NT2/D1 (cell line): ENCODE measurements around the gene DIP2C.
"Not testable (repeated sequence)": the region's sequence is repeated elsewhere in the genome, so short reads cannot be mapped to it uniquely, and the experiment has no call there.

Experiments used
- DNase-seq: peaks from one replicate; pipeline ENCODE4 v3.0.0-alpha.2; 2011; ENCODE audit warnings: low read depth, low spot score
- H3K27me3 ChIP-seq: 2 replicates; pipeline ENCODE4 v1.6.0; 2011; ENCODE audit warnings: mild to moderate bottlenecking; ENCODE audit not compliant: insufficient read length, insufficient read depth
- H3K36me3 ChIP-seq: 2 replicates; pipeline ENCODE4 v1.6.1; 2011; ENCODE audit warnings: mild to moderate bottlenecking, low read length, mixed read lengths; ENCODE audit not compliant: insufficient read depth, insufficient read length
- H3K4me1 ChIP-seq: 2 replicates; pipeline ENCODE4 v1.5.1; 2011; ENCODE audit not compliant: insufficient read depth, insufficient read length
- H3K4me3 ChIP-seq: 2 replicates; pipeline ENCODE4 v1.5.1; 2011; ENCODE audit warnings: low read depth; ENCODE audit not compliant: insufficient read length
- H3K9ac ChIP-seq: 2 replicates; pipeline ENCODE4 v1.6.0; 2011; ENCODE audit warnings: low read depth; ENCODE audit not compliant: insufficient read length
- H3K9me3 ChIP-seq: 2 replicates; pipeline ENCODE4 v1.5.1; 2011; ENCODE audit warnings: mild to moderate bottlenecking, low read length; ENCODE audit not compliant: insufficient read depth
- SUZ12 ChIP-seq: IDR thresholded peaks from 2 replicates; pipeline ENCODE4 v1.6.1; 2011; ENCODE audit not compliant: insufficient read length, insufficient read depth; ENCODE audit errors: extremely low read depth
- YY1 ChIP-seq: IDR thresholded peaks from 2 replicates; pipeline ENCODE4 v1.6.1; 2011; ENCODE audit not compliant: insufficient read length, insufficient read depth
- ZNF274 ChIP-seq: IDR thresholded peaks from 2 replicates; pipeline ENCODE4 v1.6.1; 2011; ENCODE audit warnings: mild to moderate bottlenecking, low read depth, low read length

The DIP2C gene

DNA sequence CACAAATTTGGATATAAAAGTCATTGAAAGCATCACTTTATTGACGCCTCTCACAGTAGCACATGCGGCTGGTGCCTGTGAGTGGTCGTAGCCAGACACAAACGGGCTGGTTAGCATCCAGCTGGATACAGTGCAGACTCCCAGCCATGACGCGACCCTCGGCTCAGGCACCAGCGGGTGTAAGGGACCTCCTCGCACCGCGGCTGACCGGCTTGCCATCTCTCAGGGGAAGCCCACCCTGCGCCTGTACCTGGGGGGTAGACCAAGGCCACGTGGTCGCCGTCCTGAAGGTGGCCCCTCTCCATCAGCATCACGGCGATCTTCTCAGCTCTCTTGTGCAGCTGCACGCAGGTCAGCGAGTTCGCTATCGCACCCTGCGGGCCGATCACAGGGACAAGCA, 340.4 kb downstream of the DIP2C start:
- Histone ChIP-seq H3K4me3 (no peak overlapping the region), H3K36me3 (peaks cover 38% of the 10 kb centered on the region), H3K4me1 (peaks cover 2% of the 10 kb centered on the region), H3K9ac (no peak overlapping the region), H3K27me3 (no peaks in the 10 kb centered on the region), H3K9me3 (no peaks in the 10 kb centered on the region)
- no peak for DNase-seq
- TF ChIP-seq SUZ12 (no peak), YY1 (no peak), ZNF274 (no peak)

DNA sequence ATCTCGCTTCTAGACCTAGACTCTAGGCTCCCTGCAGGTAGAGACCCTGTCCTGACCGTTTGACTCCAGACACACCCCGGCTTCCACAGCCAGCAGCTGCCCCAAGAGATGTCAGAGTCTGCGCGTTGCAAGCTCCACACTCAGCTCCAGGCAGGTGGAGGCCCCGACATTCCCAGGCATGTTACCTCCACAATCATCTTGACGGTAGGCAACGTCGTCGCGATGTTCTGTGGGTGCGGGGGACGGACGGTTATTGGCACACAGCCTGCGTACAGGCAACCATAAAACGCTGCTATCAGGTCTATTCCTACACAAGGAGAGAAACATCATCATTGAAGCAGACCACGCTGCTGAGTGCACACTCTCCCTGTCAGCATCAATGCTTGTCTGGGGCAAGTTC, 341.0 kb downstream of the DIP2C start:
- no peak for TF ChIP-seq YY1
- TF ChIP-seq SUZ12: no peak
- TF ChIP-seq ZNF274: no peak
- Histone ChIP-seq H3K4me1 (peaks cover 2% of the 10 kb centered on the region), H3K9ac (no peak overlapping the region), H3K4me3 (no peak overlapping the region), H3K9me3 (no peaks in the 10 kb centered on the region), H3K27me3 (no peaks in the 10 kb centered on the region), H3K36me3 (peaks cover 32% of the 10 kb centered on the region)
- no peak for DNase-seq

DNA sequence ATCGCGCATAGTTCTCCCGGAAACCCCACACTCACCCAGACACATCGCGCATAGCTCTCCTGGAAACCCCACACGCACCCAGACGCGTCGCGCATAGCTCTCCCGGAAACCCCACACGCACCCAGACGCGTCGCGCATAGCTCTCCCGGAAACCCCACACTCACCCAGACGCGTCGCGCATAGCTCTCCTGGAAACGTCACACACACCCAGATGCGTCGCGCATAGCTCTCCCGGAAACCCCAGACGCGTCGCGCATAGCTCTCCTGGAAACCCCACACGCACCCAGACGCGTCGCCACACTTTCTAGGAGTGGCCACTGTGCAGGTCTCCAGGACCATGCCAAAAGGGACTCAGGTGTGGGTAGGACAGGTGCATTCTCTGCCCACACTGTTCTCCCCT, 341.7 kb downstream of the DIP2C start:
- H3K9me3 ChIP-seq, H3K4me1 ChIP-seq, H3K4me3 ChIP-seq, DNase-seq, H3K9ac ChIP-seq, H3K27me3 ChIP-seq: not testable (repeated sequence)
- peaks cover 30% of the 10 kb centered on the region for H3K36me3 ChIP-seq

DNA sequence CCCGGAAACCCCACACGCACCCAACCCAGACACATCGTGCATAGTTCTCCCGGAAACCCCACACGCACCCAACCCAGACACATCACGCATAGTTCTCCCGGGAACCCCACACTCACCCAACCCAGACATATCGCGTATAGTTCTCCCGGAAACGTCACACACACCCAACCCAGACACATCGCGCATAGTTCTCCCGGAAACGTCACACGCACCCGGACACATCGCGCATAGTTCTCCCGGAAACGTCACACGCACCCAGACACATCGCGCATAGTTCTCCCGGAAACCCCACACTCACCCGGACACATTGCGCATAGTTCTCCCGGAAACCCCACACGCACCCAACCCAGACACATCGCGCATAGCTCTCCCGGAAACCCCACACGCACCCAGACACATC, 342.3 kb downstream of the DIP2C start:
- not testable (repeated sequence) for H3K9ac ChIP-seq, H3K4me3 ChIP-seq, DNase-seq, H3K4me1 ChIP-seq, H3K27me3 ChIP-seq, H3K9me3 ChIP-seq
- peaks cover 27% of the 10 kb centered on the region for H3K36me3 ChIP-seq

DNA sequence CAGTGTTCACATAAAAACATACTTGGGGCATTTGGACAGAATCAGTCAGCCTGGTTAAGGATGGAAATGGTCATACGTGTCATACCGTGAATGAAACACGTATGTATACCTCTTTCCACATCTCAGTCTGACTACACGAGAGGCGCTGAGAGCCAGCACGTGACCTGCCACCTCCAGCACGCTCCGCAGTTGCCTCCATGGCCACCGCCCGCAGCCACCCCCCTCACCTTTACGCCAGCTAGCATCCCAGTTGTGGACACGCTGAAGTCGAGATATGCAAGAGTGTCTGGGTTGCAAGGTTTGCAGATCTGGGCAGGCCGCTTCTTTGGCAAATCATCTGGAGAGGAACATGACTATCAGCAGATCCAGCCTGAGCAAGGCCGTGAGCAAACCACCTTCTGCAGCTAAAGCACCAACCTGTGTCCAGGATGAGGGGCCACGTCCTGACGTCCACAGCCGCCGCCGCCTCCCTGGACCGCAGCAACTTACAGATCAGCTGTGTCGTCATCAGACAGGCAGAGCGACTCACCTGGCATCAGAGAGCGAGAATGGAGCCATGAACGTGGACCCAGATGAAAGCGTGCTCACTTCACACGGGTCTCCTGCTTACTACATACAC, 344.8 kb downstream of the DIP2C start:
- H3K27me3 ChIP-seq: no peaks in the 10 kb centered on the region
- H3K36me3 ChIP-seq: peaks cover 31% of the 10 kb centered on the region
- no peaks in the 10 kb centered on the region for H3K9me3 ChIP-seq
- peaks cover 2% of the 10 kb centered on the region for H3K4me1 ChIP-seq
- no peak overlapping the region for H3K9ac ChIP-seq
- no peak overlapping the region for H3K4me3 ChIP-seq
- DNase-seq: no peak
- TF ChIP-seq SUZ12: no peak
- no peak for TF ChIP-seq YY1
- TF ChIP-seq ZNF274: no peak

DNA sequence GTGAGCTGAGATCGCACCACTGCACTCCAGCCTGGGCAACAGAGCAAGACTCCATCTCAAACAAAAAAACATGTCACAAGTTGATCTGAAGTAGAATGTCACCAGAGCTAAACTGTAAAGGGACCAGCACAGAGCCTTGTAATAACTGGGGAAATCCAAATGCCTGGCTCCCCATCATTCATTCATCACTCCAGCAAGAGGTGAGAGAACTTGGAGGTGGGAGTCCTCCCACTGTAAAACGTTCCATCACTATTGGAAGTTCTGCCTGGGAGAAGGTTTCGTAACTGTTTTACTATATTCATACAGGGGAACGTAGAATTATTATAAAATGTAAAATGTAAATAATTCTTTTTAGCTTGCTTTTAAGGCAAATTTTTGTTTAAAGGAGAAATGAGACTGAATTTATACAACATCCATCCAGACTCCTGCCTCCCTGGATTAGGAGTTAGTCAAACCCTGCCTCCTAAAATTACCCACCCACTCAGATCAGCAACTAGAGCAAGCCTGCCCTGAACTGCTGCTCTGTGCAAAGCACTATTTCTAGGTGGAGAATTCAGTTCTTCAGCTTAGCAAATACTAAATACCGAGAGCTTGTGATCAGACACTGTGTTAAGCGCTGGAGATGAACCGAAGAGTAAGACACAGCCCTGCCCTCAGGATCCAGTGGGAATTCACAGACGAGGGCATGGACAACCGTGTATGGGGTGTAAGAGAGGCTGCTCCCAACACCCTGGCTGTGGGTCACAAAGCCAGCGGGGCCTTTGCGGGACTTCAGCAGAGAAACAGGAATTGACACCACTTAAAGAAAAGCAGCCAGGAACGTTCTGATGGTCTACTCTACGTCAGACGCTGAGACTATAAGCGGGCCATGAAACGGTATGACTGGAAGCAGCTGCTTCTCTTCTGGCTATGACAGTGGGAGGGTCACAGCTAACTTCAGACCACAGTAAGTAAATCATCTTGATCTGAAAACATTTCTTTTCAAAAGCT, 345.9 kb downstream of the DIP2C start:
- peaks cover 2% of the 10 kb centered on the region for H3K4me1 ChIP-seq
- no peak overlapping the region for H3K4me3 ChIP-seq
- H3K27me3 ChIP-seq: no peaks in the 10 kb centered on the region
- no peaks in the 10 kb centered on the region for H3K9me3 ChIP-seq
- DNase-seq: no peak
- H3K9ac ChIP-seq: no peak overlapping the region
- TF ChIP-seq SUZ12: no peak
- TF ChIP-seq YY1: no peak
- TF ChIP-seq ZNF274: no peak
- peaks cover 22% of the 10 kb centered on the region for H3K36me3 ChIP-seq

DNA sequence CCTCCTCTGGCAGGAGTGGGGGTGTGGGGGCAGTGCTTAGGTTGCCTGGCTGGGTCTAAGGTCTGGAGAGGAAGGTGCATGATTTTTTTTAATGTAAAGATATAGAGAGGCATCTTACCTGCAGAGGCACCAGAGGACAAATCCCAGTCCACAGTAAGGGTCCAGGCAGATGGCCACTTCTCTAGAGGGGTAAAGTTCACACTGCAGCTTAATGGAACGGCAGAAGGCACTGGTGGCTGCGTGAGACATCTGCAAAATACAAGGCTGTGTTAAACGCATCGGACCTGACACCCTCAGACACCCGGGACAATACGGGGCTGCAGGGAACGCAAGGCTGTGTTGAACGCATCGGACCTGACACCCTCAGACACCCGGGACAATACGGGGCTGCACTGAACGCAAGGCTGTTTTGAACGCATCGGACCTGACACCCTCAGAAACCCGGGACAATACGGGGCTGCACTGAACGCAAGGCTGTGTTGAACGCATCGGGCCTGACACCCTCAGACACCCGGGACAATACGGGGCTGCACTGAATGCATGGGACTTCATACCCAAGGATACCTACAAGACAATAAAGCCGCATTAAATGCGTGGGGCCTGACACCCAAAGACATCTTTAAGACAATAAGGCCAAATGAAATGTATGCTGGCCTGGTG, 348.3 kb downstream of the DIP2C start:
- no peak overlapping the region for H3K4me3 ChIP-seq
- no peak overlapping the region for H3K9ac ChIP-seq
- H3K27me3 ChIP-seq: no peaks in the 10 kb centered on the region
- TF ChIP-seq SUZ12 (no peak), ZNF274 (no peak)
- H3K9me3 ChIP-seq: no peaks in the 10 kb centered on the region
- no peak for DNase-seq
- H3K4me1 ChIP-seq: peaks cover 2% of the 10 kb centered on the region
- peaks cover 30% of the 10 kb centered on the region for H3K36me3 ChIP-seq
